Measurements from ENCODE around the gene TPPP3.

The TPPP3 gene

DNA sequence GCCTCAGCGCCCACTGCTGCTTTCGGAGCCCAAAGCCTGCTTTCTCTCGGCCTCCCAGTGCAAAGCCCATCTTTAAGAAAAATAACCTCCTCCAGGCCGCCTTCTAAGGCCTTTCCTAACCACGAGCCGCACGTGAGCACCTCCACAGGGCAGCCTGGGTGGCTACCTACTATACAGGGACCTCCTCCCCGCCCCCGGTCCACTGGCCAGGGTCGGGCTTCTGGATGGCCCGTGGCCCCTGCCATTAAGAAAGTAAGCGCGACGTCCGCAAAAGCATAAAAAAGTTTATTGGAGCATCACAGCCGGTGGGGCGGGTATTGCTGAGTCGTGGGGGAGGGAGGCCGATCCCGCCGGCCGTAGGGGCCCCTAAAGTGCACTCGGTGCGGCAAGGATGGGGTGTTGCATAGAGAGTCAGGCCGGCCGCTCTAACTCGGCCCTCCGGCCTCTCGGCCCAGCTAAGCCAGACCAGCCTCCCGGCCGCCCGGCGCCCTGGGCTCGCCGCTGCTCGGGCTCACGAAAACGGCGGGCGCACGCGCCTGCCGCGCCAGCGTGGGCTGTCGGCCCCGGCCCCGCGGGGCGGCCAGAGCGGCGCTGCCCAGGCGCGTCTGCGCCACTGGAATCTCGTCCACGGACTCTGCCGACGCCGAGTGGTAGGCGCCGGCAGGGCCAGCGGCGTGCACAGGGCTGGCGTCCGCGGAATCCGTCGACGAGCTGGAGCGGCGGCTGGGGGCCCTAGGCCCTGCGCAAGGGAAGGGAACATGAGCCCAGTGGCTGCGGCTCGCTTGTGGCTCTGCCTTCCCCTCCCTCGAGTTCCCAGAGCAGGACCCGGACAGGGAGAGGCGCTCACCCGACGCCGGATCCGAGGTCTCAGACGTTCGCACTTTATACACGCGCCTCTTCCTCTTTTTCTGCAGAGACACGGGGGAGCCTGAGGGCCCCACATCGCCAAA, 1.1 kb upstream of the TPPP3 start:
- H3K4me3 ChIP-seq (ENCODE audit: low read depth, low read length) = no peak overlapping the region
- TF ChIP-seq CTCF (IDR thresholded peaks at IDR 0.05; ENCODE audit: control insufficient read depth, extremely low read depth, insufficient read depth) = no peak
- DNase-seq (ENCODE audit: low read depth) = no peak

- no peak for DNase-seq (ENCODE audit: low read depth)
- H3K4me3 ChIP-seq (ENCODE audit: low read depth, low read length) = no peak overlapping the region
- no peak for TF ChIP-seq CTCF (IDR thresholded peaks at IDR 0.05; ENCODE audit: control insufficient read depth, extremely low read depth, insufficient read depth)
Measured at GRCh38 chr16:67393788-67394154, 473 bp upstream of the TPPP3 start.

GRCh38 chr16:67392301-67393059, 818 bp downstream of the TPPP3 start:
- no peak overlapping the region for H3K4me3 ChIP-seq (ENCODE audit: low read depth, low read length)
- no peak for TF ChIP-seq CTCF (IDR thresholded peaks at IDR 0.05; ENCODE audit: control insufficient read depth, extremely low read depth, insufficient read depth)
- DNase-seq (ENCODE audit: low read depth) = no peak

DNA sequence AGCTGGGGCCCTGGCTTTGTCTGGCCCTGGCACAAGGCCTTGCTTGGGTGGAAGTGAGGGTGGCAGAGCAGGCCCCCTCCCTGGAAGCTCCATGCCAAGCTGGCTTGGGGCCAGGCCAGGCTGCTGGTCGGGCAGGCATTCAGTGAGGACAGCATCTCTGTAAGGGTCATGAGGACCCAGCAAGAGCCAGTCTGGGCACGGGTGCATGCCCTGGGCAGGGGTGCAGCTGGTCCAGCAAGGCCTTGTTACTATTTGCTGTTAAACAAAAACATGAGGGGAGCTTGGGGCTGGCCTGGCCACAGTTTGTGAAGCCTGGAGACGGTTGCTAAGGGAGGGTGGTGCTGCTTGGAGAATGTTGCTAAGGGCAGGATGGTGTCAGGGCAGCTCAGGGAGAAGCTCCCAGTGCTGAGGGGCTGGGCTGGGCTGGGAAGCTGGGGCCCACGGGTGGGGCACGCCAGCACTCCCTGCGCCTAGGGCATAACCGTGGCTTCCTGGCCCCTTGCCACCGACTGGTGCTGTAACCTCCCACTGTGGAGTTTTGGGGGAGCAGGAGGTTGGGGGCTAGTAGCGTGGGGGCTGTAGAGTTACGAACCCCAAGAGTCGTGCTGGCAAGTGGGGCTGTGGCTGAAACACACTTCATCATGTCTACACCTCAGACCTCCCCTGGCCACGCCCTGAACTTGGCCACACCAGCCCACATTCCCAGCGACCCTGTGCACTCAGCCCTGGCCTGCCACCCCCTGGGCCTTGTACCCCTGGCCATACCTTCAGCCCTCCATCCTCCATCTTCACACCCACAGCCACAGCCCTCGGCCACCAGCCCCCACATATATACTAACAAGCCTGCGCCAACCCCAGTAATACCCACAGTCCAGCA, 1.6 kb downstream of the TPPP3 start:
- DNase-seq (ENCODE audit: low read depth) = no peak

GRCh38 chr16:67390816-67391423, 2.4 kb downstream of the TPPP3 start:
- TF ChIP-seq CTCF (IDR thresholded peaks at IDR 0.05; ENCODE audit: control insufficient read depth, extremely low read depth, insufficient read depth) = no peak
- H3K4me3 ChIP-seq (ENCODE audit: low read depth, low read length) = no peak overlapping the region
- no peak for DNase-seq (ENCODE audit: low read depth)

More for the DNA sequence above, 1.6 kb downstream of the TPPP3 start:
- H3K4me3 ChIP-seq (ENCODE audit: low read depth, low read length) = no peak overlapping the region
- TF ChIP-seq CTCF (IDR thresholded peaks at IDR 0.05; ENCODE audit: control insufficient read depth, extremely low read depth, insufficient read depth) = no peak

All from LNCaP clone FGC (cell line).